GM19239 (cell line): Measurements from ENCODE around the gene CHST1.
A peak's percentile ranks its signal among the peaks of the same experiment; 100 is the strongest.

Experiments used
- DNase-seq: peaks from one replicate; pipeline ENCODE4 v3.0.0; 2011; ENCODE audit warnings: low spot score; ENCODE audit not compliant: insufficient read length
- FAIRE-seq: peaks from 2 replicates; lab custom pipeline; 2011; peaks lifted over from hg19 to GRCh38; lab: Jason Lieb, UNC

Gene CHST1

DNA sequence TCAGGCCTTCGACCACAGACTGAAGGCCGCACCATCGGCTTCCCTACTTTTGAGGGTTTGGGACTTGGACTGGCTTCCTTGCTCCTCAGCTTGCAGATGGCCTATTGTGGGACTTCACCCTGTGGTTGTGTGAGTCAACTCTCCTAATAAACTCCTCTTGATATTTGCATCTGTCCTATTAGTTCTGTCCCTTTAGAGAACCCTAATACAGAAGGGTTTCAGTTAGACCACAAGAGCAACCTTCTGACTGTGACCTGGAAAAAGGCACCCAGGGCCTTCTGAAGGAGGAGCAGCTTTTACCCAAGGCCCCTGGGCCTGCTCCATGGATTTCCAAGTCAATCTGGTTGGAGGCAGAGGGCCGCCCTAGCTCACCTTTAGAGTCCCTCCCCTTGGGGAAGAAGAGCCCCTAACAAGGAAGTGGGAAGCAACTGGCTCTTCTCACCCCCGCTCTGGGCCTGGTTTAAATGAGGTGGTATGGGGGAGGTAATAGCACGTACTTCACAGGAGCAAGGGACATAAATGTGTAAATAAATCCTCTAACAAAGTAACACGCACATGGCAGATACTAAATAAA is 11.2 kb upstream of the CHST1 start:
- FAIRE-seq (peak; percentile 26), DNase-seq (no peak)

GRCh38 chr11:45675646-45676045 is 10.2 kb upstream of the CHST1 start:
- DNase-seq (no peak), FAIRE-seq (no peak)

DNA sequence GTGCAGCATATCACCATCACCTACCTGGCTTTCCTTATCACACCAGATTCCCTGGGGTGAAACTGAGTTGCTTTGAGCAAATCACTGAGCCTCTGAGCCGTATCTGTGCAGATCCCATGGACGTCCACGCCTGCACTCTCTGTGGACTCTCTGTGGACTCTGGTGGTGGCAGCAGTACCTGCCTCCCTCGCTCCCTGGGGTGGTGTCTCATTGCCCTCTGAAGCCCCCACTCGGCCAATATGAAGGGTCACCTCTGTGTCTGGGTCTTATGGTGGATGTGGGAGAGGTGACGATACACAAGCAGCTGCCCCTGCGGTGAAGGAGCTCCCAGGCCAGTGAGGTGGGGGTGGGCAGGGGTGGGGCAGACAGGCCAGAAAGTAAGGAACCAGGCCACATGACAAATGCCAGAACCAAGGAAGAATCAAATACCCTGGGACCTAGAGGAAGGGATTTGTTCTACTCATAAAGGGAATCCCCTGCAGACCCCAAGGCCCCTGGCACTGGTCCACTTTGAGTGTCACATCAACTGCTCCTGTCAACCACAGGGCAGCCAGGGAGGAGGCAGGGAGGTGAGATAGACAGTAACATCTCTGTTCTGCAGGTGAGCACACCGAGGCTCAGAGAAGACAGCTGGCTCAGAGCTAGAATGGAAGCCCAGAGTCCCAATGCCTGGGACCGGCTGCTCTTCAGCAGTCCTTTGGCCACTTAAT is 9.2 kb upstream of the CHST1 start:
- FAIRE-seq = no peak
- no peak for DNase-seq

DNA sequence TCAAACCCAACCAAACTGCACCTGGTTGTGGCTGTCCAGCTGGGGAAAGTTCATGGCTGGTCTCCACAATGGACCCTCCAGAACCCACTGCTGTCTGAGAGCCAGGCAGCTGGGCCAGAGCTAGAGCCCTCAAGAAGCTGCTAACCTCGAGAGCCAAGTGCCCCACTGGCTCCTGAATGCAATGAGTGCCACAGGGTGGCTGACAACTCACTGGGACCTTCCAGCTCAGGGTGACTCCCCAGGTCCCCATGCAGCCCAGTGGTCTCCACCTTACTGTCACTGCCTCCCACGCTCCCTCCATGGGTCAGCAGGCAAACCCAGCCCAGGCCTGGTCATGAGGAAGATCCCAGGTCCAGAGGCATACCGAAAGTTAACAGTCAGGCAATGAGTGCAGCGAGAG is 8.0 kb upstream of the CHST1 start:
- FAIRE-seq (no peak), DNase-seq (no peak)

GRCh38 chr11:45672593-45672992 is 7.2 kb upstream of the CHST1 start:
- DNase-seq (no peak), FAIRE-seq (no peak)

DNA sequence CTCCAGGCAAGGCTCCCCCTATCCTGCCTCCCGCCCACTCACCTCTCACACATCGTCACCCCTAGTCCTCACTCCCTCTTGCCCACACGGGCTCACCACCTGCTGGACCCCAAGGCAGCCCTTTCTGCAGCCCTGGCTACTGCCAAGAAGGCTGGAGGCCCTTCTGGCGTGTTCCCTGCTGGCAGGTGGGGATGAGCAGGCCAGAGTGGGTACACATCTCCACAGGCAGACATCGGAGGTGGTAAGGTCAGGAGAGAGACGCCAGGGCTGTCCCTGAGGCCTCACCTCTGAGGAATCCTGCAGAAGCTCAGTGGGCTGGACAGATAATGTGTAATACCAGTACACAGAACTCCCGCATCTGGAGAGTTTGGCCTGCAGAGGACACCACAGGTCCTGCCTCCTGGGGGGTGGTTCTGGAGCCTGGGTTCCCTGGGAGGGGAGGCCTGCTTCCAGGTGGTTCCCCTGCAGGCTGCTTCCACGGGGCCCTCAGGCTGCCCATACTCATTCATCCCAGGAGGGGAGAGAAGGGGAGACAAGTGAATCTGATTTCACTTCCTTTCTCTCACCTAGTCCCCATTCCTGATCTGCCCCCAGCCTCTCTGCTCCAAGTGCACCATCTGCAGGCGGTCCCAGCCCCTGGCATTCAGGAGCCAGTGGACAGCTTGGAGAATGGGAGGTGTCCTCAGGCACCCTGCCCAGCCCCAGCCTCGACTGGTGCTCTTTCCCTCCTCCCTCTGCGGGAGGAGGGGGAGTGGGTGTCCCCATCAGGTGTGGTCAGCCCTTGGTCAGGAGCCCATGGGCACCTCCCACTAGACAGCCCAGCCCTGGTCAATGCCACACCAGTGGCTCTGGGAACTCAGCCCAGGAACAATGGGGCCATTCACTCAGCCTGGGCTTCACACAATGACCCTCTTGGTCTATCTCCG is 6.1 kb upstream of the CHST1 start:
- FAIRE-seq (no peak), DNase-seq (no peak)

GRCh38 chr11:45670386-45671135 is 5.1 kb upstream of the CHST1 start:
- FAIRE-seq = no peak
- DNase-seq = no peak

DNA sequence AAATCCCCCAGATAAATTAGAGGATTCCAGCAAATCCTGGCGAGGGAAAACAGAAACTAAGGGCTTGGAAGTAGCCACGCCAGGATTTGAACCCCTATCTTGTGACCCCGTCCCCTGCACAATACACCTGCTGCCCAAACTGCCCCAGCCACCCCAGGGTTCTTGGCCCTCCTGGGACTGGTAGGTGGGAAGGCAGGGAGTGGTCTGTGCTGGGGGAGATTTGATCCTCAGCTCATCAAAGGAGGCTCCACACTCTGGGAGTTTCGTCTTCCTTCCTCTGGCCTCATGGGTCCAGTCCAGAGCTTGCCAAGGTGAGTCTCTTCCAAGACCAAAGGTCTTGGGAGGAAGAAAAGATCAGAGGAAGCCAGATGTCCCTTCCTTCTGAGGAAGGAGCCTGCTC is 4.5 kb upstream of the CHST1 start:
- FAIRE-seq (no peak), DNase-seq (no peak)

DNA sequence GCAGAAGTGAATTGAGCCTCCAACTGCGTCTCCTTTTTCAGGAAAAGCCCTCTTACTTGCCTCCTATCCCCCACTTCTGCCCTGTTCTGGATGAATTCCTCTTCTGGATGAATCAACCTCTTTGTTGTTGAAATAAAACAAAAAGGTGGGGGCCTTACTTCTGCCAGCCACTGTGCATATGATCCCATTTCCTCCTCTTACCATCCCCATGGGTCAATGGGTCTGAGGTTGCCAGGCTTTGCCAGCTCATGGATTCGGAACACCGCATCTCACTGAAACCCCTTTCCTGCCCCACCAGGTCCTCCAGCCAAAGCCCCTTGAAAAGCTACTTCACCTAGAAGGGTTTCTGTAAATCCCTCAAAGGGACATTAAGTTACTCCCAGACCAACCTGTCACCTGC is 3.7 kb upstream of the CHST1 start:
- DNase-seq = no peak
- FAIRE-seq = no peak

DNA sequence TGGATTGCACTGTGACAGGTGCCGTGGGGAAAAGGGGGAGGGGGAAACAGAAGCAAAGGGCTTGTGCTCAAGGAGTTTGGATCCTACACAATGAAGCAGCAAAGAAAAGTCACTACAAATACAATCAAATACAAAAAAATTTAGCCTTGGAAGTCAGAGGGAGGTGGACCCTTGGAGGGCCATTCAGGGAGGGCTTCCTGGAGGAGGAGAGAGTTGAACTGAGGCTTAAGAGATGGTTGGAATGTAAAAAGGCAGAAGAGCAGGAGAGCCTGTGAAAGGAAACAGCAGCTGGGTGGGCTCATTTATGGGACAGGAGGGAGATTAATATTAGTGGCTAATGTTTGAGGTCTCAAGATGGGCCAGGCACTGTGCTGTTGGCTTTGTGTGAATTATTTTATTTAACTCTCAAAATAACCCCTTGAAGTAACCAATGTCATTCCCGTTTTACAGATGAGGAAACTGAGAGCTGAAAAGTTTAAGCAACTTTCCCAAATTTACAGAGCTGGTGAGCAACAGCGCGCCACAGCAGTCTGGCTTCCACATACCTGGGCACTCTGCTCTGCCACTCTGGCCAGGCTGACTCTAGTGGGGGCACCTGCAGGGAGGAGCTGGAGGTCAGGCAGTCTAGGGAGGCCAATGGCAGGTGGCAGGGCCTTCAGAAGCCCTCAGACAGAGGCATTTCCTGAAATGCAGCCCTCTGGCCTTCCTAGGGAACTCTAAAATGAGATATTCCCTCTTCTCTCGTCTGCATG is 2.7 kb upstream of the CHST1 start:
- DNase-seq (no peak), FAIRE-seq (no peak)

DNA sequence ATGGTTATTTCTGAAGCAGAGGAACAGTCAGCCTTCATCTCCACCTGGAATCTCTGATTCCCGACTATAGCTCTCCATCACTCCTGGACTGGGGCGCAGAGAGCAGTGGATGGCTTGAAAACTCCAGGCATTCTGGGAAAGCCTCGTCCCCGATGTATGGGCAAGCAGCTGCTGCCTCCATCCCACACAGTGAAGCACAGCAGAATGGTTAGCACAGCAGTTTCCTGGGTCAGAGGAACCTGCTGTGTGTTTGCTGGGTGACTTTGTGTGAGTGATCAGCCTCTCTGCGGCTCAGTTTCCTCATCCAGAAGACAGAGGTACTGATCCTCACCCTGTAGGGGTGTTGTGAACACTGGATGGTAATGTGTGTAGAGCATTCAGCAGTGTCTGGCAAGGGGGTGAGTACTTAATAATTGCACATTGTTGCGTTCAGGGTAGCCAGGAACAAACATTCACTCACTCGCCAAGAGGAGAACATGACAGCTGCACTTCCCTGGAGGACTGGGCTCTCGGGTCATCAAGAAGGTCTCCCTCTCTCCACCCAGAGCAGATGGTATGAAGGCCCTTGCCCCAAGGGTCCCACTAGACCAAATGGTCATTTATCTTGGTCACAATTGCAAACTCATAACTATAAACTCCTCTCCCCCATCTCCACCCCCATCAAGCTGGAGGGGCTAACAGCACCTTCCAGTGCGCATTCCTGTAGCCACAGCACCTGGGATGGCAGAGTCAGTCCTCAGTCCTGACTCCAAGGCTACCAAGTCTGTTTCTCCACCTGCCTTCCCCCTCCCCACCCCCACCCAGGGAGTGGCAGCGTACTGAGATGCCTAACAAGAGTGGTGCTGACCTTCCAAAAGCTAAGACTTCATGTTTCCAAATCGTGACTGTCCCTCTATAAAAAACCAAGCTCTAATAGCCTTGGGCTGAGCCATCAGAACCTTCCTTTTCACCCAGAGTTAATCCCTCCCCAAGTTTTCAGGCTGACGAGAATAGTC is 1.5 kb upstream of the CHST1 start:
- DNase-seq (no peak), FAIRE-seq (no peak)

DNA sequence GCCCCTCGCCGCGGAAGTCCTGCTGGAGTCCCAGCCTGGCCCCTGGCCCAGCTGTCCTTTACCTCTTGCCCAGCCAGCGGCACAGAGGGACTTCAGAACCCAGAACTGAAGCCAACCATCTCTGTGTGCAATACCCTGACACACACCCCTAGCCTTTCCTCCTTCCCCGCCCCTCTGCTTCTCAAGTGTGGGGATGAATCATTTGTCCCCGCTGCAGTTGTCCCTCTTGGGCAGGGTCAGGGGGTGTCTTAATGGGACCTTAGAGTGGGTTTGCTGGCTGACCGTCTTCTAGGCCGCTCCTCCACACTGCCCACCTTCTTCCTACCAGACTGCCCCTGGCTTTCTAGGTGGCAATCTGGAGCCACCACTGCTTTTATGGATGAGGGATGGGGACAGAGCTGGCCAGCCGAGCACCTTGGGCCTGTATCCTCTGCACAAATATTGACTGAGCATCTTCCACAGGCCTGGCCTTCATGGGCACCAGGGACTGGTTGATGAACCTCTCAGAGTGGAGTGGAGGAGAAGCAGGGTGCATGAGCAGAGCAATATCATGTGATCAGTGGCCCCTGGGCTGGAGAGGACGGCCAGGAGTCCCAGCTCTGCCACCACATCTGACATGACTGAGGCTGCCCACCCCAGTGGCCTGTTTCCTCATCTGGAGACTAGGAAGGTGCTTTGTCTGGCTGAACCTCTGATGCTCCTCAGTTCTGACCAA is 668 bp upstream of the CHST1 start:
- DNase-seq = no peak

DNA sequence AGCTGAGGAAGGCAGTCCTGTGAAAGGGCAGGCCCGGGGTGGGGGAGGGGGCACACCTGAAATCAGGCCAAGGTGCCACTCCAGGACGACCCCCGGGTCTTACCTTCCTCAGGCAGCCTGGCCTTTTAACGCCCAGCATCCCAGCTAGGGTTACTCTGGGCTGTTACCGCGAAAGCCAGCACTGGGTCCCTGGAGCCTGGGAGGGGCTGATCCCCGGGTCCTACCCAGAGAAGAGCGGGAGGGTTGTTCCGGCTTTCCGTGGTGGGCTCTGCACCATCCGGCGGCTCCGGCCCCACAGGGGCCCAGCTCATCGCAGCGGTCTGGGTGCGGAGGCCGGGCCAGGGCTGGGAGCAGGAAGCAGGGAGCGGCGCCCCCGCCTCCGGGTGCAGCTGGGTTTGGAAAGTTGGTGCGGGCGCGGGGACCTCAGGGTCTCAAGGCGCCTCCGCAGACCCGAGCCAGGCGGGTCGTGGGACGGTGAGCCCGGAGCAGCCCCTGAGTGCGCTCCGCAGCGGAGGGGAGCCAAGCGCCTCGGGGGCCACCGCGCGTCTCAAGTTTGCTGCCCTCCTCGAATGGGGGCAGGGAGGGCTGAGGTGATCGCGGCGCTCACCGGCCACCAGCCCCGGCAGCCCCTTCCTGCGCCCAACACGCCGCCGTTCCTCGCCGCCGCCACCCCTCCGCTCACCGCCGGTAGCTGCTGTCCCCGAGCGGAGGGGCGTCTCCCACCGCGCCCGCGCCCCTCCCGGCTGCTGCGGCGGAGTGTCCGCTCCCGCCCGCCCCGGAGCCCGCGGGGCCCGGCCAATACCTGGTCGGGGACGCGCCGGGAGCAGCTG is 831 bp downstream of the CHST1 start:
- DNase-seq (no peak), FAIRE-seq (no peak)

More for the DNA sequence above, 668 bp upstream of the CHST1 start:
- FAIRE-seq = no peak

DNA sequence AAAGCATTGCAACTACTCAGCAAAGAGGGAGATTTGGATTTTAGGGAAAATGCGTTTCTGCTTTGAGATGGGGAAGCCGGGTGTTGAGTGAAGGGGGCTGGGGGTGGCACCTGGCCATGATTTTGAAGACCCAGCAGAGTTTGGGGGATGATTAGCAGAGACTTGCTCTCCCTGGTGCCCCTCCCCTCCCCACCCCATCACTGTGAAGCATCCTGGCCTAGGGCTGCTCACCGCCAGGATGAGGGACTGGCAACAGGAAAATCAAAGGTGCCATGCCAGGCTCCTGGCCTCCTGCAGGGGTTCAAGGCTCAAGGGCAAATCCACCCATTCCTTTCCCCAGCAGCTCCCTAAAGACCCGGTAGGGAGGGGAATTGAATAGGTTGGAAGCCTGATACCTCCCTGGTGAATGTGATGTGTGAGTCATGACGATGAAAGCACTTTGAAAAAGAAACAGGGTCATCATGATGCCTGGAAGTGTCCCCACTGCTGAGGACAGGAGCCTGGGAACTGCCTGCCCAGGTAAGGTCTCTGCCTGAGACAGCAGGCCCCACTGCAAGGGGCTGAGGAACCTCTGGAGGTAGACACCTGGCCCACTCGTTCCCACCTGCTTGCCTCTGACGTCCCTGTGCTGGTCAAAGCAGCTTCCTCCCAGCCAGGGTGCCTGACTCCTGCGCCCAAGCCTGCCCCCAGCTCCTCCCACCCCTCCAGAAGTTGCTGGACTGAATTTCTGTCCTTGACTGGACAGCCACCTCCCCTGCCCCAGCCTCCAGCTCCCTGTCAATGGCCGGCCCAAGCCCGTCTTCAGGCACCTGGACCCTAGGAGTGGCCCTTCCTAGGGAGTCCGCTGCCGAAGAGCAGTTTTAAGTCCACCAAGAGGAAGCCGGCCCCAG is 1.7 kb downstream of the CHST1 start:
- FAIRE-seq (no peak), DNase-seq (no peak)

DNA sequence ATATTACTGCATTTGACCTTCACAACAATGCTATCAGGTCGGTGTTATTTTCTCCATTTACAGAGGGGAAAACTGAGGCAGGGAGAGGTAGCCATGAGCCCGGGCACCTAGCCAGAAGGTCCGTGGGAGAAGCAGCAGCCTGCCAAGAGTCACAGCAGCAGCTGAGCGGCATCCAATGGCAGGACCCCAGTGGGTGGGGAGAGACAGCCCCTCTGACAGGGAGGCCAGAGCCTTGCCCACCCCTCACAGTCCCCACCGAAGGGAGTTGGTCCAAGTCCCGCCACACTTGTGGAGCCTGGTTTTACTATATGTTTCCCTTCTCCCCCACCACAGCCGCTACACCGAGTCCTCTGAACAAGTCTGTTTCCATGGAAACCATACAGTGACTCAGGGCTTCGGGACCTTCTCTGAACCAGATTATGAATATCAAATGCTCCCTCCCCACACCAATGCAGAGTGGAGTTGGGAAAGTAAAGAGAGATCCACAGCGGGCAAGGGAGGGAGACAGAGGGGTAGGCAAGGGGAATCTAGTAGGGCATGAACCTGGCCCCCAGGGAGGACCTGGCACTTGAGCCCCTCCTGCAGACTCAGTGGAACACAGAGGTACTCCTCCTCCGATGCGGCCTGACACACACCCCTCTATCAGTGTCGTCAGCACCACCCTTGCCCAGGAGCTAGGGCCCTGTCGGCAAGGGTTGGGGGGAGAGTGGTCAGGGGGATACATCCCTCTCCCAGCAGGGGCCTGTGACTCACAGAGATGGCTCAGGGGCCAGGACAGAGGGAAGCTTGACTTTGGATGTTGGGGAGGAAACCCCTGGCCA is 2.5 kb downstream of the CHST1 start:
- FAIRE-seq = no peak

More for the DNA sequence above, 2.5 kb downstream of the CHST1 start:
- no peak for DNase-seq
